H9 (cell line): Measurements from ENCODE around the gene YAP1. TPM values are rescaled to one million over a fixed set of nuclear protein-coding genes. Genes with fewer than 3 reads are reported as not detected.

Experiments used
- DNase-seq: peaks from one replicate; pipeline ENCODE4 v3.0.0-alpha.2; 2017
- H2AFZ ChIP-seq: one replicate; pipeline ENCODE4 v1.6.1; 2013; ENCODE audit warnings: mild to moderate bottlenecking, low read length, control low read depth, moderate library complexity
- H2AK5ac ChIP-seq: 2 replicates; pipeline ENCODE4 v1.6.1; 2013; ENCODE audit warnings: low read length, control low read depth, mixed read lengths; ENCODE audit not compliant: insufficient read length
- H2BK120ac ChIP-seq: one replicate; pipeline ENCODE4 v1.6.1; 2013; ENCODE audit warnings: low read depth, mild to moderate bottlenecking, low read length, control low read depth, inconsistent platforms; ENCODE audit not compliant: poor library complexity, severe bottlenecking
- H2BK12ac ChIP-seq: 2 replicates; pipeline ENCODE4 v1.6.1; 2013; ENCODE audit warnings: low read length, control low read depth, mixed read lengths, low read depth; ENCODE audit not compliant: insufficient read length
- H2BK15ac ChIP-seq: 2 replicates; pipeline ENCODE4 v1.6.1; 2013; ENCODE audit warnings: low read depth, low read length, control low read depth
- H2BK20ac ChIP-seq: one replicate; pipeline ENCODE4 v1.6.1; 2013; ENCODE audit warnings: low read depth, mild to moderate bottlenecking, low read length, control low read depth, inconsistent platforms; ENCODE audit not compliant: poor library complexity, severe bottlenecking
- H2BK5ac ChIP-seq: 2 replicates; pipeline ENCODE4 v1.6.1; 2013; ENCODE audit warnings: low read length, control low read depth, mixed read lengths; ENCODE audit not compliant: insufficient read length
- H3K14ac ChIP-seq: 2 replicates; pipeline ENCODE4 v1.6.1; 2013; ENCODE audit warnings: low read length, control low read depth; ENCODE audit not compliant: insufficient read depth
- H3K18ac ChIP-seq: 2 replicates; pipeline ENCODE4 v1.6.1; 2013; ENCODE audit warnings: low read depth, mild to moderate bottlenecking, mixed read lengths, low read length, control low read depth; ENCODE audit not compliant: insufficient read length
- H3K23ac ChIP-seq: 2 replicates; pipeline ENCODE4 v1.6.1; 2013; ENCODE audit warnings: low read length, control low read depth, mixed read lengths, low read depth; ENCODE audit not compliant: insufficient read length
- H3K23me2 ChIP-seq: 2 replicates; pipeline ENCODE4 v1.6.1; 2013; ENCODE audit warnings: low read depth, mild to moderate bottlenecking, mixed read lengths, low read length, control low read depth; ENCODE audit not compliant: insufficient read length, poor library complexity, severe bottlenecking
- H3K27ac ChIP-seq: 2 replicates; pipeline ENCODE4 v1.5.1; 2013; ENCODE audit warnings: low read length, control low read depth, mixed read lengths, low read depth; ENCODE audit not compliant: insufficient read length
- H3K27me3 ChIP-seq: 2 replicates; pipeline ENCODE4 v1.6.1; 2013; ENCODE audit warnings: low read length, control low read depth, inconsistent platforms; ENCODE audit not compliant: insufficient read depth
- H3K4ac ChIP-seq: 2 replicates; pipeline ENCODE4 v1.6.1; 2013; ENCODE audit warnings: low read depth, mild to moderate bottlenecking, control low read depth, inconsistent platforms, low read length, moderate library complexity
- H3K4me1 ChIP-seq: 2 replicates; pipeline ENCODE4 v1.6.1; 2013; ENCODE audit warnings: low read length, control low read depth, inconsistent platforms; ENCODE audit not compliant: insufficient read depth
- H3K4me2 ChIP-seq: 2 replicates; pipeline ENCODE4 v1.6.1; 2013; ENCODE audit warnings: low read length, control low read depth, mixed read lengths; ENCODE audit not compliant: insufficient read length, insufficient read depth
- H3K56ac ChIP-seq: 2 replicates; pipeline ENCODE4 v1.6.1; 2013; ENCODE audit warnings: low read depth, mild to moderate bottlenecking, mixed read lengths, low read length, control low read depth; ENCODE audit not compliant: insufficient read length
- H3K79me1 ChIP-seq: 2 replicates; pipeline ENCODE4 v1.6.1; 2013; ENCODE audit warnings: low read depth, mild to moderate bottlenecking, moderate library complexity, low read length, control low read depth, inconsistent platforms; ENCODE audit not compliant: insufficient read depth, poor library complexity, severe bottlenecking
- H3K79me2 ChIP-seq: 2 replicates; pipeline ENCODE4 v1.6.1; 2013; ENCODE audit warnings: low read length, control low read depth, inconsistent platforms; ENCODE audit not compliant: insufficient read depth
- H3K9ac ChIP-seq: 2 replicates; pipeline ENCODE4 v1.6.1; 2013; ENCODE audit warnings: low read length, control low read depth, mixed read lengths; ENCODE audit not compliant: insufficient read length; ENCODE audit errors: extremely low read depth
- H3K9me3 ChIP-seq: one replicate; pipeline ENCODE4 v1.6.1; 2013; ENCODE audit warnings: low read depth, low read length, inconsistent platforms; ENCODE audit not compliant: control insufficient read depth
- H3T11ph ChIP-seq: one replicate; pipeline ENCODE4 v1.6.1; 2013; ENCODE audit warnings: mild to moderate bottlenecking, low read length, control low read depth, inconsistent platforms
- H4K20me1 ChIP-seq: one replicate; pipeline ENCODE4 v1.6.1; 2013; ENCODE audit not compliant: control insufficient read depth, insufficient read length, insufficient read depth
- H4K5ac ChIP-seq: 2 replicates; pipeline ENCODE4 v1.6.1; 2013; ENCODE audit warnings: low read depth, mild to moderate bottlenecking, mixed read lengths, low read length, control low read depth; ENCODE audit not compliant: insufficient read length
- H4K8ac ChIP-seq: replicated peaks from 2 replicates; pipeline ENCODE4 v1.6.1; 2013; ENCODE audit warnings: low read length, control low read depth, mixed read lengths, low read depth; ENCODE audit not compliant: insufficient read length
- H4K91ac ChIP-seq: 2 replicates; pipeline ENCODE4 v1.6.1; 2013; ENCODE audit warnings: low read depth, mild to moderate bottlenecking, moderate library complexity, mixed read lengths, low read length, control low read depth; ENCODE audit not compliant: insufficient read length
- H3K27ac Mint-ChIP-seq, 3 experiments: 2 replicates in 2 of 3; 3 replicates in 1 of 3; pipeline ENCODE4 v1.8.0; 2020 to 2021; ENCODE audit warnings: mixed read lengths in 3 of 3, mild to moderate bottlenecking in 1 of 3, moderate library complexity in 1 of 3
- H3K27me3 Mint-ChIP-seq: 2 replicates; pipeline ENCODE4 v1.8.0; 2021; ENCODE audit warnings: low read depth, mild to moderate bottlenecking, moderate library complexity, mixed read lengths
- H3K36me3 Mint-ChIP-seq, 3 experiments: 2 replicates in 2 of 3; 3 replicates in 1 of 3; pipeline ENCODE4 v1.8.0; 2020 to 2021; ENCODE audit warnings: low read depth in 3 of 3, mixed read lengths in 3 of 3; ENCODE audit not compliant: insufficient read depth in 1 of 3
- H3K4me1 Mint-ChIP-seq, 2 experiments: 2 replicates each; pipeline ENCODE4 v1.8.0; 2020; ENCODE audit warnings: mixed read lengths in 2 of 2
- H3K4me3 Mint-ChIP-seq, 2 experiments: 2 replicates in 1 of 2; 3 replicates in 1 of 2; pipeline ENCODE4 v1.8.0; 2020 to 2021; ENCODE audit warnings: mild to moderate bottlenecking in 2 of 2, mixed read lengths in 2 of 2, moderate library complexity in 1 of 2
- H3K9me3 Mint-ChIP-seq, 2 experiments: 2 replicates in 1 of 2; 3 replicates in 1 of 2; pipeline ENCODE4 v1.8.0; 2020; ENCODE audit warnings: mild to moderate bottlenecking in 2 of 2, mixed read lengths in 2 of 2, moderate library complexity in 1 of 2
- CTCF ChIP-seq: fragments of 200-600 bp; sonication (generic); conservative IDR thresholded peaks from 3 replicates; pipeline ENCODE4 v1.8.0; 2021; ENCODE audit warnings: antibody characterized with exemption, mild to moderate bottlenecking
- WGBS: extraction: QIAGEN DNeasy Blood & Tissue Kit; methylation state at CpG from one replicate; pipeline ENCODE4 v1.1.7; 2013; ENCODE audit warnings: missing lambda C conversion rate, low lambda C conversion rate, mixed read lengths; ENCODE audit not compliant: insufficient read length; ENCODE audit errors: extremely low coverage; 5-methylcytosine and 5-hydroxymethylcytosine counted together
- total RNA-seq: library from RNA; stranded (reverse); gene quantifications from 2 replicates; pipeline ENCODE4 v1.2.1, GENCODE V29; 2021

The YAP1 gene
- total RNA-seq, 1 experiment from 2014 or later, result 124 TPM

GRCh38 chr11:102208835-102209234 lies 98.6 kb downstream of the YAP1 start:
- Histone ChIP-seq H3T11ph (no peak overlapping the region), H2BK15ac (no peak overlapping the region), H4K91ac (no peak overlapping the region), H3K79me1 (no peaks in the 10 kb centered on the region), H3K27ac (peak overlapping the region; percentile 78), H3K14ac (no peak overlapping the region), H3K4me1 (peaks cover 6% of the 10 kb centered on the region; the same call in 1 of the 2 replicates), H2BK12ac (no peak overlapping the region), H3K23ac (no peak overlapping the region), H4K5ac (no peak overlapping the region), H3K79me2 (no peaks in the 10 kb centered on the region), H3K9me3 (no peaks in the 10 kb centered on the region), H4K20me1 (no peaks in the 10 kb centered on the region), H2BK5ac (no peak overlapping the region), H3K23me2 (no peaks in the 10 kb centered on the region), H3K4ac (no peak overlapping the region), H3K4me2 (peak overlapping the region; percentile 32), H2BK120ac (no peak overlapping the region), H2BK20ac (no peak overlapping the region), H2AFZ (no peak overlapping the region), H3K56ac (no peak overlapping the region), H4K8ac (no peak overlapping the region), H3K27me3 (no peaks in the 10 kb centered on the region), H2AK5ac (no peak overlapping the region), H3K18ac (no peak overlapping the region), H3K9ac (no peak overlapping the region)
- Mint-ChIP-seq H3K27me3 (no peaks in the 10 kb centered on the region), H3K27ac (peak overlapping the region; percentile 10 to 97 (median 96)), H3K4me3 (peak overlapping the region; percentile 24 to 38; a peak in 4 of 5 replicates), H3K36me3 (peaks cover 24 to 57% (median 42%) of the 10 kb centered on the region in 3 experiments), H3K4me1 (peaks cover 53 to 58% of the 10 kb centered on the region in 2 experiments), H3K9me3 (peaks cover 0 to 4% of the 10 kb centered on the region in 2 experiments; a peak in 1 of 5 replicates)
- TF ChIP-seq CTCF, result no peak
- DNase-seq, result no peak
- WGBS, result no CpG with 5 or more reads among the region's 2 CpGs
